Gastroesophageal sphincter (tissue), 4 donors: Measurements from ENCODE around the gene PTDSS2. TPM values are rescaled to one million over a fixed set of nuclear protein-coding genes. Genes with fewer than 3 reads are reported as not detected.
"Not testable (repeated sequence)": the region's sequence is repeated elsewhere in the genome, so short reads cannot be mapped to it uniquely, and the experiment has no call there.

ENCODE experiments used
- ATAC-seq: fragments of 150-250 bp; one replicate; pipeline ENCODE4 v1.9.1; 2016; ENCODE audit warnings: mild to moderate bottlenecking, moderate library complexity
- H3K27ac ChIP-seq, 4 donors: fragments of 200-600 bp; sonication (generic) in 3 of 4; 1 replicate in 3 of 4; 2 replicates in 1 of 4; pipeline ENCODE4 v1.5.1; 2016 to 2019
- H3K27me3 ChIP-seq: fragments of 200-600 bp; sonication (generic); one replicate; pipeline ENCODE4 v1.5.1; 2019
- H3K36me3 ChIP-seq, 2 donors: fragments of 200-600 bp; sonication (generic); one replicate each; pipeline ENCODE4 v1.5.1; 2019; ENCODE audit warnings: control low read depth in 1 of 2
- H3K4me1 ChIP-seq, 3 donors: fragments of 200-600 bp; sonication (generic); 1 replicate in 2 of 3; 2 replicates in 1 of 3; pipeline ENCODE4 v1.5.1; 2016 to 2019; ENCODE audit warnings: control low read depth in 2 of 3
- H3K4me3 ChIP-seq, 2 donors: fragments of 200-600 bp; sonication (generic); one replicate each; pipeline ENCODE4 v1.5.1; 2019; ENCODE audit warnings: mild to moderate bottlenecking in 1 of 2, moderate library complexity in 1 of 2
- H3K9me3 ChIP-seq, 3 donors: fragments of 200-600 bp; sonication (generic); one replicate each; pipeline ENCODE4 v1.5.1; 2017 to 2019; ENCODE audit warnings: control low read depth in 2 of 3
- CTCF ChIP-seq, 4 experiments: fragments of 200-600 bp in 2 of 4; fragments of 450-650 bp in 2 of 4; sonication (generic) in 1 of 4; IDR thresholded peaks; one replicate each; pipeline ENCODE4 v1.5.1; 2017 to 2019; ENCODE audit warnings: antibody characterized with exemption in 4 of 4, mild to moderate bottlenecking in 2 of 4, moderate library complexity in 2 of 4
- EP300 ChIP-seq: sonication (generic); formaldehyde crosslinking; IDR thresholded peaks from one replicate; pipeline ENCODE4 v1.6.1; 2017; ENCODE audit warnings: antibody characterized with exemption, mild to moderate bottlenecking
- POLR2A ChIP-seq, 2 donors: fragments of 450-650 bp; IDR thresholded peaks; one replicate each; pipeline ENCODE4 v1.6.1; 2017; ENCODE audit warnings: antibody characterized with exemption in 2 of 2, mild to moderate bottlenecking in 2 of 2, moderate library complexity in 1 of 2
- POLR2AphosphoS5 ChIP-seq: sonication (generic); formaldehyde crosslinking; IDR thresholded peaks from one replicate; pipeline ENCODE4 v1.6.1; 2017; ENCODE audit warnings: antibody characterized with exemption
- WGBS, 2 donors: methylation state at CpG; one replicate each; pipeline ENCODE4 v1.1.5; 2018; ENCODE audit warnings: low coverage in 1 of 2; 5-methylcytosine and 5-hydroxymethylcytosine counted together
- total RNA-seq, 4 donors: library from RNA; depleted of rRNA; stranded (reverse); fragments of >200 nt; gene quantifications; one replicate each; pipeline ENCODE4 v1.1.0, GENCODE V29; 2016

PTDSS2 gene
- total RNA-seq, 4 donors from 2014 or later: 23.4 to 55.9 (median 43.1) TPM

GRCh38 chr11:432501-433100, 17.5 kb upstream of the PTDSS2 start:
- no peak overlapping the region for H3K27ac ChIP-seq
- 72 to 95% methylated on average over 2 to 4 of the region's 20 CpGs for WGBS, 2 donors
- no peak for ATAC-seq
- TF ChIP-seq POLR2A (IDR thresholded peaks at IDR 0.05) (no peak), CTCF (IDR thresholded peaks at IDR 0.05) (no peak), EP300 (no peak), POLR2AphosphoS5 (no peak)
- H3K4me1 ChIP-seq: no peaks in the 10 kb centered on the region
- H3K9me3 ChIP-seq: no peaks in the 10 kb centered on the region
- no peaks in the 10 kb centered on the region for H3K36me3 ChIP-seq
- H3K27me3 ChIP-seq: peaks cover 62% of the 10 kb centered on the region
- H3K4me3 ChIP-seq: no peak overlapping the region

- H3K36me3 ChIP-seq: no peaks in the 10 kb centered on the region
- no peaks in the 10 kb centered on the region for H3K9me3 ChIP-seq
- ATAC-seq: no peak
- H3K4me1 ChIP-seq: no peaks in the 10 kb centered on the region
- TF ChIP-seq EP300 (no peak), POLR2AphosphoS5 (no peak), CTCF (IDR thresholded peaks at IDR 0.05) (no peak), POLR2A (IDR thresholded peaks at IDR 0.05) (no peak)
- WGBS, 2 donors: 83 to 84% methylated on average over 1 to 4 of the region's 17 CpGs
- no peak overlapping the region for H3K4me3 ChIP-seq
- H3K27me3 ChIP-seq: peaks cover 67% of the 10 kb centered on the region
- H3K27ac ChIP-seq: no peak overlapping the region
These were observed 17.0 kb upstream of the PTDSS2 start for GRCh38 chr11:433111-433510.

GRCh38 chr11:433641-434040, 16.4 kb upstream of the PTDSS2 start:
- Histone ChIP-seq H3K4me3 (no peak overlapping the region), H3K9me3 (no peaks in the 10 kb centered on the region), H3K27ac (no peak overlapping the region), H3K4me1 (no peaks in the 10 kb centered on the region), H3K36me3 (no peaks in the 10 kb centered on the region), H3K27me3 (peaks cover 67% of the 10 kb centered on the region)
- ATAC-seq: no peak
- WGBS, 2 donors: 90% methylated on average over 2 of the region's 20 CpGs; no CpG with 5 or more reads in 1 of the 2 donors
- TF ChIP-seq POLR2AphosphoS5 (no peak), CTCF (IDR thresholded peaks at IDR 0.05) (no peak), EP300 (no peak), POLR2A (IDR thresholded peaks at IDR 0.05) (no peak)

- no peaks in the 10 kb centered on the region for H3K36me3 ChIP-seq
- no peak overlapping the region for H3K4me3 ChIP-seq
- H3K27ac ChIP-seq: no peak overlapping the region
- no peaks in the 10 kb centered on the region for H3K4me1 ChIP-seq
- peaks cover 67% of the 10 kb centered on the region for H3K27me3 ChIP-seq
- TF ChIP-seq POLR2A (IDR thresholded peaks at IDR 0.05) (no peak), POLR2AphosphoS5 (no peak), CTCF (IDR thresholded peaks at IDR 0.05) (no peak), EP300 (no peak)
- ATAC-seq: no peak
- 100% methylated on average over 2 of the region's 16 CpGs; no CpG with 5 or more reads in 1 of the 2 donors for WGBS, 2 donors
- no peaks in the 10 kb centered on the region for H3K9me3 ChIP-seq
These were observed 15.6 kb upstream of the PTDSS2 start for GRCh38 chr11:434496-434895.

GRCh38 chr11:434999-435740, 14.9 kb upstream of the PTDSS2 start:
- peaks cover 73% of the 10 kb centered on the region for H3K27me3 ChIP-seq
- not testable (repeated sequence) for H3K4me1 ChIP-seq, H3K4me3 ChIP-seq, H3K9me3 ChIP-seq, ATAC-seq, H3K36me3 ChIP-seq, H3K27ac ChIP-seq
- WGBS, 2 donors: 89 to 100% methylated on average over 1 of the region's 1 CpG
